ENCODE measurements around the gene ECHDC1. TPM values are rescaled to one million over a fixed set of nuclear protein-coding genes. Genes with fewer than 3 reads are reported as not detected.
"Not testable (repeated sequence)": the region's sequence is repeated elsewhere in the genome, so short reads cannot be mapped to it uniquely, and the experiment has no call there.

ECHDC1 gene
- total RNA-seq, 3 donors from 2014 or later: 78.1 to 104 (median 102) TPM

DNA sequence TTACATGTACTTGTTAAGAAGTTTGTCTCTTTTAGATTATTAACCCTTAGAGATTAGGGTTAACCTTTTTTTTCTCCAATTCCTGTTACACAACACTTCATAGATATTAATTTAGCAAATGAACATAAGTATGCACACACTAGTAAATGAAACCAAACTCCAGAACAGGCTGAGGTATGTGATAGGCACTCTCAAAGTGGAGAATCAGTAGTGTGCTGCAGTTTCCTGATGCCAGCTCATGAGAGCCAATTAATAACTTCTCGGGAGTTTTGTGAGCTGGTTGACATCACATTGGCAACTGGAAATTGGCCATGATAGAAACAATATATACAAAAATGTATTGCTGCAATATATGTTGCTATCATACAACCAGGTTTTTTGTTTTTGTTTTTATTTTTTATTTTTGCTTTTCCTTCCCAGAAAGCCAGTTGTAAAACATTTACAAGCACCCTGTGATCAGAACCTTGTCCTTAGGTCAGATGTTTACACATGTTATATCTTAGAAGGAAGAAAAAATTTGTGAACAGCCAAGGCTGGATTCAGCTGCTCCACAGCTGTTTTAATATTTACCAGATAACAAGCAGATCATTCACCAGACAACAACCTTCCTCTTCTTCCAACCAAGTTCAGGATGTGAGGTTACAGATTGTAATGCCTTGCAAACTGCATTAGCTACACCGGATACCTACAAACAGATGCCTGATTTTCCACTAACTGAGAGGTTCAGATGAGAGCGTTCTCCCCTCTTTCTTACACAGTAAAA, 42.4 kb upstream of the ECHDC1 start:
- ATAC-seq (peak; percentile 77), DNase-seq (no peak)
- Histone ChIP-seq H3K9me3 (no peaks in the 10 kb centered on the region), H3K36me3 (ENCODE audit: low read depth) (no peaks in the 10 kb centered on the region), H3K4me3 (no peak overlapping the region), H3K4me1 (ENCODE audit: low read depth) (no peaks in the 10 kb centered on the region)
- TF ChIP-seq, protein P1, sequence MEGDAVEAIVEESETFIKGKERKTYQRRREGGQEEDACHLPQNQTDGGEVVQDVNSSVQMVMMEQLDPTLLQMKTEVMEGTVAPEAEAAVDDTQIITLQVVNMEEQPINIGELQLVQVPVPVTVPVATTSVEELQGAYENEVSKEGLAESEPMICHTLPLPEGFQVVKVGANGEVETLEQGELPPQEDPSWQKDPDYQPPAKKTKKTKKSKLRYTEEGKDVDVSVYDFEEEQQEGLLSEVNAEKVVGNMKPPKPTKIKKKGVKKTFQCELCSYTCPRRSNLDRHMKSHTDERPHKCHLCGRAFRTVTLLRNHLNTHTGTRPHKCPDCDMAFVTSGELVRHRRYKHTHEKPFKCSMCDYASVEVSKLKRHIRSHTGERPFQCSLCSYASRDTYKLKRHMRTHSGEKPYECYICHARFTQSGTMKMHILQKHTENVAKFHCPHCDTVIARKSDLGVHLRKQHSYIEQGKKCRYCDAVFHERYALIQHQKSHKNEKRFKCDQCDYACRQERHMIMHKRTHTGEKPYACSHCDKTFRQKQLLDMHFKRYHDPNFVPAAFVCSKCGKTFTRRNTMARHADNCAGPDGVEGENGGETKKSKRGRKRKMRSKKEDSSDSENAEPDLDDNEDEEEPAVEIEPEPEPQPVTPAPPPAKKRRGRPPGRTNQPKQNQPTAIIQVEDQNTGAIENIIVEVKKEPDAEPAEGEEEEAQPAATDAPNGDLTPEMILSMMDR (IDR thresholded peaks at IDR 0.05): no peak
- intact Hi-C loops (cut with DNase I, micrococcal nuclease): no loop called here

DNA sequence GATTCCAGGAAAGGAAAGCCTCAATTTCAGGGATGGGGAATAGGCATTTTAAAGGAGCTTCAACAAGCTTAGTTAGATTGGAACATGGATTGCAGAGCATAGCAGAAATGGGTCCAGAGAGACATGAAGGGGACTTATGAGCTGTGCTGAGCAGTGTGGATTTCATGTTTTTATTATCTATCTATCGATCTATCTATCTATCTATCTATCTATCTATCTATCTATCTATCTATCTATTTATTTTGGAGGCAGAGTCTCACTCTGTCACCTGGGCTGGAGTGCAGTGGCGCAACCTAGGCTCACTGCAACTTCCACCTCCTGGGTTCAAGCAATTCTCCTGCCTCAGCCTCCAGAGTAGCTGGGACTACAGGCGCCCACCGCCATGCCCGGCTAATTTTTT, 41.4 kb upstream of the ECHDC1 start:
- ATAC-seq; H3K4me1 ChIP-seq (ENCODE audit: low read depth); DNase-seq; H3K9me3 ChIP-seq; H3K4me3 ChIP-seq; intact Hi-C loops (cut with DNase I, micrococcal nuclease); H3K36me3 ChIP-seq (ENCODE audit: low read depth): not testable (repeated sequence)

DNA sequence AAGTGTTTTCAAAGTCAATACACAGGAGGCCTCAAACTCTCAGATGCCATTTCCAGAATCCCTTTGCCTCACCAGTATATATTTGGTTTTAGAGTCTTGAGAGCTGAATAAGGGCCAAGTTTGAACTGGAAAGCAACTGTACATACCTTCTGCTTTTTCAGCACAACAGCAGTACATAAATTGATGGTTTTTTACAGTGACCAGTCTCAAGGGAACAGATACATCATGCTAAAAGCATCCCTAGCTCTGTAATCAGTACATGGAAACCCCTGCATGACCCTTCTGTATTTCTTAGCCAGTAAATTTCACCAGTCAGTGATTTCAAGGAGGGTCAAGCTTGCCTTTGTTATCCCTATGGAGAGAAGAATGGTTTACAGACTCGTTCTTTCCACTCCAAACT, 40.6 kb upstream of the ECHDC1 start:
- no peak for ATAC-seq
- H3K9me3 ChIP-seq: no peaks in the 10 kb centered on the region
- H3K4me1 ChIP-seq (ENCODE audit: low read depth): no peaks in the 10 kb centered on the region

DNA sequence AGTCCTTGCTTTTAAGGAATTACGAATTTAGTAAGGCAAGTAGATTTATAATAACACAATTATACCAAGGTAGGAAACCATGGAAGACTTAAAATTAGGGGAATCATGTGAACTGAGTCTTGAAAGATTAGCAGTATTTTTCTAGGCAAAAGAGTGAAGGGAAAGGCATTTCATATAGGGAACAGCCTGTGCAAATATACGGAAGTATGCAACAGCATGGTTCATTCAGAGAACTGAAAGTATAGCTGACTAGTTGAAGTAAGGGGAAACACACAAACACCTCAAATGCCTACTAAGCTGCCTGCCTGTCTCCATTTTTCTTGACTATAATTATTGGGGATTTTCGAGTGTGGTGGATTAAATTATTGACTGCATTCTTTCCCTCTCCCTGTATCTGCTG, 39.0 kb upstream of the ECHDC1 start:
- Histone ChIP-seq H3K4me3 (no peak overlapping the region), H3K9me3 (no peaks in the 10 kb centered on the region)
- intact Hi-C loops (cut with DNase I, micrococcal nuclease): no loop called here

More for the DNA sequence above, 40.6 kb upstream of the ECHDC1 start:
- no peak overlapping the region for H3K4me3 ChIP-seq
- intact Hi-C loops (cut with DNase I, micrococcal nuclease): no loop called here
- no peak for DNase-seq
- TF ChIP-seq, protein P1 (IDR thresholded peaks at IDR 0.05): no peak
- no peaks in the 10 kb centered on the region for H3K36me3 ChIP-seq (ENCODE audit: low read depth)

DNA sequence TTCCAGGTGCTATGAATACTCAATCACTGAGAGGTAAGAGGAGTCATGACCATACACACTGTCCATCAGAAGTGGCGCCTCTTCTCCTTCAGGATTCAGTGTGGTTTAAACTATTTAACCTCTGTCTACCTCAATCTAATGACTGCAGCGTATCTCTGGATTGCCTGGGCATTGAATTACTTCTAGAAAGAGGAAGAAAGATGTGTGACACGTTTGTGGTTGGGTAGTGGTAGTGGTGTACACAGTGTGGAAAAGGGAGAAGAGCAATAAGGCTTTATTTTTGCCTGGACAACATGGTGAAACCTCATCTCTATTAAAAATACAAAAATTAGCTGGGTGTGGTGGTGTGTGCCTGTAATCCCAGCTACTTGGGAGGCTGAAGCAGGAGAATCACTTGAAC, 38.0 kb upstream of the ECHDC1 start:
- no peaks in the 10 kb centered on the region for H3K36me3 ChIP-seq (ENCODE audit: low read depth)
- TF ChIP-seq, protein P1 (IDR thresholded peaks at IDR 0.05): no peak
- H3K4me3 ChIP-seq: no peak overlapping the region
- DNase-seq: no peak
- no peaks in the 10 kb centered on the region for H3K4me1 ChIP-seq (ENCODE audit: low read depth)
- H3K9me3 ChIP-seq: no peaks in the 10 kb centered on the region
- no peak for ATAC-seq
- intact Hi-C loops (cut with DNase I, micrococcal nuclease): no loop called here

More for the DNA sequence above, 39.0 kb upstream of the ECHDC1 start:
- Histone ChIP-seq H3K36me3 (ENCODE audit: low read depth) (no peaks in the 10 kb centered on the region), H3K4me1 (ENCODE audit: low read depth) (no peaks in the 10 kb centered on the region)
- TF ChIP-seq, protein P1 (IDR thresholded peaks at IDR 0.05): no peak
- DNase-seq (no peak), ATAC-seq (no peak)

DNA sequence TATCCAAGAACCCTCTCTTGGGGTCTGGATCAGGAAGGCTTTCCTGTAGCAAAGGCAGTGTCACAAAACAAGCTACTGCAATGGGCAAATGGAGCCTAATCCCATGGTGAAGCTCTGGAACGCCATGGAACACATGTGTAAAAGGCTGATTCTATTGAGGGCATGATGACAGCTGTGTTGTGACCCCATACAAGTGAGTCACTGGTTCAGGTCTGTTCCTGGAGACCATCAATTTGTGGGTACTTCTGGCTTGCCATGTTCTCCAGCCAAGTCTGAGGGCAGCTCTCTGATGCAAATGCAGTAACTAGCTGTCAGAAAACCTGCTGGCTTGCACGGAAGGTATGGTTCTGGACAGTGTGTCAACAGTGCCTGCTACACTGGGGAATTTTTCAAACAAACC, 33.3 kb upstream of the ECHDC1 start:
- H3K9me3 ChIP-seq: no peaks in the 10 kb centered on the region
- H3K36me3 ChIP-seq (ENCODE audit: low read depth): no peaks in the 10 kb centered on the region
- TF ChIP-seq, protein P1 (IDR thresholded peaks at IDR 0.05): no peak
- no peak for ATAC-seq
- DNase-seq: no peak
- H3K4me3 ChIP-seq: no peak overlapping the region
- intact Hi-C loops (cut with DNase I, micrococcal nuclease): no loop called here
- H3K4me1 ChIP-seq (ENCODE audit: low read depth): no peaks in the 10 kb centered on the region

Data from mucosa of descending colon (tissue), 3 donors.